GM21529 (cell line): ENCODE results near the gene LRRC45.

Source experiments
- ATAC-seq: cut with Tn5 transposase; IDR thresholded peaks from one replicate; pipeline ENCODE4 v1.9.1; 2021; ENCODE audit not compliant: unreplicated experiment

The LRRC45 gene

GRCh38 chr17:82061047-82061925 lies 38.2 kb downstream of the LRRC45 start:
- no peak for ATAC-seq

- no peak for ATAC-seq
Observed at GRCh38 chr17:82062076-82062983, 39.2 kb downstream of the LRRC45 start.

DNA sequence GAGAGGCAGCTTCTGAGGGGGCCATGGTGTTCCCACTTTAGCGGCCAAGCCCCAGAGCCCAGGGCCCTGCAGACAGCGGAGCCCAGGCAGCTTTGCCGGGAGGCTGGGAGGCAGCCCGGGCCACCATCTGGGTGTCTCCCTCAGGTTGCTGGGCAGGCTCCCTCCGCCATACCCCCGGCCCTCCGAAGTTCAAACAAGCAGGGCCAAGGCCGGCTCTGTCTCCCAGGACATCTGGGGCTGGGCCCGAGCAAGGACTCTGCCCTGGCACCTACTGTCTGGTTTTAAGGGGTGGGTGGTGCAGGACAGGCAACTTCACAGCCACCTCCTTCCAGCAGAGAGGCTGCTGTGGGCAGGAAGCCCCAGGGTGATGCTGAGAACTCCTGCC lies 39.9 kb downstream of the LRRC45 start:
- no peak for ATAC-seq

DNA sequence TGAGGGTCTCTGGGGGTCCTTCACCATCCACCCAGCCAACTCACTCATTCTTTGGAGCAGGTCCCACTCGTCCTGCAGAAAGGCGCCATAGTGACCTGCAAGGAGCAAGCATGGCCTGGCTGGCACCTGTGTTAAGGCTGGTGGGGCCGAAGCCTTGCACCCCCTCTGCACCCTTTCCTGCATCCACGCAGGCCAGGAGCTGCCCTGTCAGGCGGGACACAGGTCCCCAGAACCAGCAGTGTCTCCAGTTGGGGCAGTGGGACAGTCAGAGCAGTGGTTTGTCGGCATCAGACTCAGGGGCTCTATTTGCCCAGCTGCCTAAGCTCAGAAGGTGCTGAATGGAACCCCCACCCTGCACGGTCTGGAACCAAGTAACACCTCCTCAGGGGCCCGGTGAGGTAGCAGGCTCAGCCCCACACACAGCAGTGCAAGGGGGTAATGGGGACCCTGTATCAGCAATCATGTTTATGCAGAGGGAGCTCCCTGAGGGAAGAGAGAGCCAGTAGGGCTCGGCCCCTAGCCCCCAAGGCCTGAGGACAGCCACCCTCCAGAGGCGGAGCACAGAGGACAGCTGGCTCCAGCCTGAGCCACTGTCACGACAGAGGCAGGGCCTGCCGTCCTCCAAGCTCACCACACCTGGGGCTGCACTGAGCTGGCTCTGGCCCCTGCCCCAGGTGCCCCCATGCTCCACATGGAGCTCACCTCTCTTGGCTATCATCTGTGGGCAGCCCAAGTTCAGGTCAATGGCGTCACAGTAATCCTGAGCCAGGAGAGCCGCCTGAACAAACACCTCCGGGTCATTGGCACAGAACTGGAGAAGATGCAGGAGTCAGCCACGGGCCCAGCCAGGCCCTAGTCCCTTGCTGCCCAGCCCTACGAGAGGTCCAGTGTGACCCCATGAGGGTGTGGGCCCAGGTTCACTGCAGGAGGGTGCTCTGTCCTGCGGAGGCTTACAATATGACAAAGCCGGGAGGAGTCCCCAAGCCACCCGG lies 40.6 kb downstream of the LRRC45 start:
- ATAC-seq = no peak

DNA sequence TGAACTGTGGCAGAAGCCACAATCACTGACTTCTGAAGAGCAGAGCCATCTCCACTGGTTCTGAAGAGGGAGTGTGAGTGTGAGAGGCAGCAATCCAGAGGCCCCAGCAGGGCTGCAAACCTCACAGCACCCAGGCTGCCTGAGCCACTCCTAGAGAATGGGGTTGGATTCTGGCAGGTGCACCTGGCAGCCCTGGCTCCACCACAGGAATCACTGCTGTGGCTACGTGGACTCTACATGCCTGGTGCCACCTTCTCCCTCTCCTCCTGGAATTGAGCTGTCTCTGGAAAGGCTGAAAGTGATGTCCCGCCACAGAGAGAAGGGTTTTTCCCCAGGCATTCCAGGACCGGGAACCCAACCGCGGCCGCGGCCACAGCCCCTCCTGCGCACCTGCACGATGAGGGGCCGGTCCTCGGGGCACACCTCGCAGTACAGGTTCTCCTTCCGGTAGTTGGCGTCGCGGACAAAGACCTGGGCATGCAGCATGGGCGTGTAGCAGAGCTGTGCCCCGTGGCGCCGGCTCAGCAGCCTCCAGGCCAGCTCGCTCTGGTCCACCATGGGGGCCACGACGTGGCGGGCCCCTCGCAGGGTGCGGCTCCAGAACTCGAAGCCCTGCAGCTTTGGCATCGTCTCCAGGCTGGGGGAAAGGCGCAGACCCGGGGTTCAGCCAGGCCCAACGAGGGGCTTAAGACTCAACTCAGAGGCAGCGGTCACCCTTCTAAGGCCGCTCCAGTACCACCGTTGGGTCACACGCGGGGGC lies 41.5 kb downstream of the LRRC45 start:
- ATAC-seq = no peak

- ATAC-seq = peak; percentile 26
Observed at GRCh38 chr17:82065193-82065637, 42.1 kb downstream of the LRRC45 start.

DNA sequence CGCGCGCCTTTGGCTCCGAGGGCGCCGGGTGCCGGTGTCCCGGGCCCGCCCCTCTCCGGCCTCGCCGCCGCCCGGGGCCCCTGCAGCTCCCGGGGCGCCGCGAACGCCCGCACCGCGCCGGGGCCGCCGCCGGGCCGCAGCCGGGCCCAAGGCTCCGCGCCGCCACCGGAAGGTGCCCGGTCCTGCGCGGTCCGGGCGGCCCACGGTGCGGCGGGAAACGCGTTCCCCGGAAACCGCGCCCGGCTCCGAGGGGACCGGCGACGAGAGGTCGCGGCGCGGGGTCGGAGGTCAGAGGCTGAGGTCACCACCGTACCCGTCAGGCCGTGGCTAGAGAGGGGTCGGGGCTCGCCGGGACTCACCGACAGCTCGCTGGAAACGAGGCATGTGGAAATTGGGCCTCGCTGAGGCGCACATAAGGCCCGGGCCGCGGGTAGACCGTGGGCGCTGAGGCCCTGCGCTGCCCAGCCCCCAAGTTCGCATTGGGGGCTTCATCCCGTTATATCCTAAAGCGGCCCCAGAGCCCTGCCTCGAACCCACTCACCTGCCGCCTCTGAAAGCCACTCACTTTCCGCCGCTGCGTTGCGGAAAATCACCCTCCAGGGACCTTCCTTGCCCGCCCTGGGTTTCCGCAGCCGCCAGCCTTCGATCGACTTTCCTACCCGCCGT lies 42.7 kb downstream of the LRRC45 start, which contains the start of gene DUS1L:
Gene DUS1L, minus strand, starts transcription at position 167 of the 666 bp plus-strand sequence. CDS start 745 bp downstream, outside the sequence.
- peak; percentile 62 for ATAC-seq

GRCh38 chr17:82070611-82071010 lies 47.5 kb downstream of the LRRC45 start:
- ATAC-seq = no peak

DNA sequence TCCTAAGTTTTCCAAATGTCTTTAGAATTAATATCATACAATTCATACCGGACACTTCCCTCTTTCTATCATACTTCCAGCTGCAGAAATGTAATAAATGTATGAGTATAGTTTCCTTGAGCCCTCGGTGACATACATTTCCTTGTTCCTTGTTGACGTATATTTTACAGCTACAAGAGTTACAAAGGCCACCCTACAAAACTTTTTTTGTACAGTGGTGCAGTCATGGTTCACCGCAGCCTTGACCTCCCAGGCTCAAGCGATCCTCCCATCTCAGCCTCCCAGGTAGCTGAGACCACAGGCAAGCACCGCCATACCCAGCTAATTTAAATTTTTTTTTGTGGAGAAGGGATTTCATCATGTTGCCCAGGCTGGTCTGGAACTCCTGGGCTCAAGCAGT lies 49.7 kb downstream of the LRRC45 start:
- no peak for ATAC-seq

DNA sequence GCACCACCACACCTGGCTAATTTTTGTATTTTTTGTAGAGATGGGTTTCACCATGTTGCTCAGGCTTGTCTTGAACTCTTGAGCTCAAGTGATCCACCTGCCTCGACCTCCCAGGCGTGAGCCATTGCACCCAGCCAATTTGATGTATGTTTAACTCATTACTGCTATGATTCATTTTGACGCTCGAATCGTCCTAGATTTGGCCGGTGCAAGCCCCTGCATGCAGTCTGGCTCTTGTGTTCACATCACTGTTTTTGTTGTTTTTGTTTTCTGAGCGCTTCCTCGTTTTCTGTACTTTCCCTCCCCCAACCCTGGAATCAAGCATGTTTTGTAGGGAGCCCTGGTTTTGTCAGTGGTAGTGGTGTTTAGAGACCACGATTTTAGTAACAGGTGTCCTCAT lies 50.3 kb downstream of the LRRC45 start:
- ATAC-seq = no peak

- no peak for ATAC-seq
Observed at GRCh38 chr17:82076018-82076784, 53.1 kb downstream of the LRRC45 start.

DNA sequence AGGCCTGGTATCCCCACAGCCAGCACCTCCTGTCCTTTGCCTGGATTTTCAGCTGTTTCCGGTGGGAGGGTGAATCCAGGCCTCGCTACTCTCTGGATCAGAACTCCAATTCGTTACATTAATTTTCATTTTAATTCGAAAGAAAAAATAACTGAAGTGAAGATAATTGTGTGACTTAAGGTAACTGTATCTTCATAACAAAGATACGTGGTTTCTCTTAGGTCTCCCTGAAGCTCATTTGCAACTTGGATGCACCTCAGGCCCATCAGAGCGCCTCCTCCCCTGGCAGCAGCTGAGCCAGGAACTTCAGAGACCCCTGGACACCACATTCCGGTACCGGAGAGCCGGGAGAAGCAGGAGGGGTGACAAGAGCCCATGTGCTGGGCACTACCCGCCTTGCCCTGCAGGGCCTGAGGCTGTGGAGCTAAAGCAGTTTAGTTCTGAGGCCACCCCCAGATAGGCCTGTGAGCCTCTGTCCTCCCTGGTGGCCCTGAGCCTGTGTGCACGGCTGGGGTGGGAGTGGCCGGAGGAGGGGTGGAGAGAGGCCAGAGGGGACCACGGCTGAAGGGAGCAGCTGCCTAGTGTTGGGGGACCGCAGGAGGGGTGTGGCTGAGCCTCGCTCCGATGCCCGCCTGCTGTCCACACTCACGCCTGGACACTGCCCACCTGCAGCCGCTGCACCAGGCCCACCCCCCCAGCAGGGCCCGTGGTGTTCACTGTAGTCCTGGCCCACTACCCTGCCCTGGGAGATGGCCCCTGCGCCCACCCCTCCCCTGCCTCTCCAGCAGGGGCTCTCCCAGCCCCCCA lies 53.9 kb downstream of the LRRC45 start:
- no peak for ATAC-seq

GRCh38 chr17:82077617-82078358 lies 54.7 kb downstream of the LRRC45 start:
- no peak for ATAC-seq

DNA sequence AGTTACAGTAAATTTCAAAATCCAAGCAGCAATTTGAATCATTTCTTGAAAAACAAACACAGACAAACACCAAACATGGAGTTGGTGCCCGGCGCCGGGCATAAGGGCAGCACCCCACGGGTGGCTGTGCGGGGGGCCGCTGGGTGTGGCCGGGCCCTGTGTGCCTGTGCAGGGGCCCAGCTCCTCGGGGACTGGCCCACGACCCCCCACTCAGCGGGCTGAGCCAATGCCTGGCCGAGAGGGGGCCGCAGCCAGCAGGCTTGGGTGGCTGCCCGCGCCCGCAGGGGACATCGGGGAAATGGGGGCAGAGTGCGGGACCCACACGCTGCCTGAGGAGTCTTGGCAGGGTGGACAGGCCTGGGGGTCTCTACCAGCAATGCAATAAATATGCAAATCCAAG lies 55.3 kb downstream of the LRRC45 start:
- no peak for ATAC-seq

GRCh38 chr17:82079001-82079677 lies 56.0 kb downstream of the LRRC45 start:
- no peak for ATAC-seq

DNA sequence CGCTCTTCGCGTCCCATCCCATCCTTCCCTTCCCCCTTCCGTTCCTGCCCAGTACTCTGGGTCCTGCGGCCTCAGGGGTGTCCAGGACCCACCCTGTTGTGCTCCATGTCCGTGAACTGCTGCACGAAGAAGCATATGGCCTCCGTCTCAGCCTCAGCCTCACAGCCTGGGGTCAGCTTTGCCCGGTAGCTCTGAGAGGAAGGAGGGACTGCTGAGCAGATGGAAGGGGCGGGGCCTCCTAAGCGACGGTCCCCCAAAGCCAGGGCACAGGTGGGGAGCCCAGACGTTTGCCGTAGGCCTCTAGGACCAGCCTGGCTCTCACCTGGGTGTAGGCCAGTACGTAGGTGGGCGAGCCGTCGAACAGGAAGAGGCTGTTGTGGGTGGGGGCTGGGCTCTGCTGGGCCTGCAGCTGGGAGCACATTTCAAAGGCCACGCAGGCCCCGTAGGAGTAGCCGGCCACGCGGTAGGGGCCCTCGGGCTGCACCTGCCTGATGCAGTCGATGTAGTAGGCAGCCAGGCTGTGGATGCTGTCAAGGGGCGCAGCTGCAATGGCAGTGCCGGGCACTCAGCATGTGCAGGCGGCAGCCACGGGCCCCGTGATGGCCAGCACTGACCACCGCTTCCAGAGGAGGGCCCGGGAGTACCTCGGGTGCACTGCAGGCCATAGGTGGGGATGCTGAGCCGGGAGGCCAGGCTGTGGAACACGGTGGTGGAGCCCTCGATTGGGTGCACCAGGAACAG lies 57.1 kb downstream of the LRRC45 start:
- no peak for ATAC-seq
